Measurements from ENCODE around the gene ADAP1. TPM values are rescaled to one million over a fixed set of nuclear protein-coding genes. Genes with fewer than 3 reads are reported as not detected.
"Not testable (repeated sequence)": the region's sequence is repeated elsewhere in the genome, so short reads cannot be mapped to it uniquely, and the experiment has no call there.

Gene ADAP1
- total RNA-seq, 1 donor from 2014 or later: 10.2 TPM

DNA sequence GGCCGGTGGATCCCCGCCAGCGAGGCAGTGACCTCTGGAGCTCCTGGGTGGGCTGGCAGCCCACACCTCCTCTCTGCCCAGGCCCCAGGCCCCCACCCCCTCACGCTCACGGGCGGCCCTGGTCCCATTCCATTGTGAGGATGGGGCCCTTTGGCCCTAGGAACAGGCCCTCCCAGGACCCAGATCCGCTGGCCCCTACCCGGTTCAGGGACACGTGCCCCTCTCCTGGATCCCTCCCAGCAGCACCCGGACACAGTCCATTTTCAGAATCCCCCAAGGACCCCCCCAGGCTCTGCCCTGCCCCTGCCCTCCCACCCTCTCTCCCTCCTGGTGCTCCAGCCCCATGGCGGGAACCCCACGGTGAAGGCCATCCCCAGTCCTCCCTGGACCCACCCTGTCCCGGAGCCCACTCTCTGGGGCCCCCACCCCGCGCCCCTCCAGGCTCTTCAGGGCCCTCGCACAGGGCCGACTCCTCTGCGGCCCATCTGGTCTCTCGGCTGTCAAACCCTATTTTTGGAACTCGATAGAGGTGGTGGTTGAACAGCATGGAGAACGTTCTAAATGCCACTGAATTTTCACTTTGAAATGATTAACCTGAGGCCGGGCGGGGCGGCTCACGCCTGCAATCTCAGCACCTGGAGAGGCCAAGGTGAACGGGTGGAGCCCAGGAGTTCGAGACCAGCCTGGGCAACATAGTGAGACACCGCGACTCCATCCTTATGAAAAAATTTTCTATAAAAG lies 8.1 kb downstream of the ADAP1 start:
- no peak for ATAC-seq
- peak; percentile 9 for DNase-seq
- intact Hi-C loops (cut with micrococcal nuclease): no loop called here

DNA sequence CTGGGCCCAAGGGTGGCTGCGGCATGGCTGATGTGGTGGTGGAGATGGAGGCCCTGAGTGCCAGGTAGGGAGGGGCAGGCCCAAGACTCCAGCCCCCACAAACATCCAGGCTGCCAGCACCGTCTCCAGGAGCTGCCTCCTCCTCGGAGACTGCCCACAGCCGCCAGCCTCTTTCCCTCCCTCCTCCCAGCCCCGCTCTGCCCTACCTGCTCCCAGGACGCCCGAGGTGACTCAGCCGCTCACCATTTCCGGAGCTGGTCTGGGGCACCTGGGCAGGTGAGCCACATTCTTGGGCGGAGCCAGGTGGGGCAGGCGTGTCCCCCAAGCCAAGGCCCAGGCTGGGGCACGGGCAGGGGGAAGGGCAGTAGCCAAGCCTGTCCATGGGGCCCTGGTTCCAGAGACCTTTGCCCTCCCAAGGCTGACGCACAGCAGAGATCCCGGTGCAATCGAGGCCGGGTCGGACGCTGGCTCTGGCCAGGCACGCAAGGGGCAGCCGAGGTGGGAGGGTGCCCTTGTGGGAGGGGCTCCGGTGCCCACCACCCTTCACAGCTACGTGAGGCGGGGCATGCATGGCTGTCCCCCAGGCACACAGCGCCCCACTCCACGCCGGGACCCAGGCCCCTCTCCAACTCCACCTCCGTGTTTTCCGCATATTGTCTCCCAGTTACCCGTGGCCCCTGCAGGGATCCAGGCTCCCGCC lies 8.8 kb downstream of the ADAP1 start:
- intact Hi-C loops (cut with micrococcal nuclease): no loop called here
- peak; percentile 30 for ATAC-seq
- peak; percentile 23 for DNase-seq

DNA sequence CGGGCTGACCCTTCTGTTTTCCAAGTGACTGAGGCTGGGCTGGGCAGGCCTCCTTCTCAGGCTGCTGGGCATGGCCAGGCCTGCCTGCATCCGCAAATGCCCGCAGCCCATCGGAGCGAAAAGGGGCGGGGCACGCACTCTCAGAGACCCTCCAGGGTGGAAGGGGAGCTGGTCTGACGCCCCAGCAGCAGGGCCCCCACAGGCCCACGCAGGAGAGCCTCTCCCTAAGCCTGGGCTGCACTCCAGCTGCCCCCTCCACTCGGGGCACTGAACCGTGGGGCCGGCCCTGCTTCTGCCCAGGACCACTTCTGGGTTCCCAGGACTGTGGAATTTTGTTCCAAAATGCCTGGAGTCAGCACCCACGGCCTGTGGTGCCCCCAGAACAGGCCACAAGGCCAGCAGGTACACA lies 9.3 kb downstream of the ADAP1 start:
- intact Hi-C loops (cut with micrococcal nuclease): no loop called here
- peak; percentile 20 for DNase-seq
- no peak for ATAC-seq

- DNase-seq: no peak
- intact Hi-C loops (cut with micrococcal nuclease): no loop called here
- no peak for ATAC-seq
Measured at GRCh38 chr7:944744-945143, 9.7 kb downstream of the ADAP1 start.

DNA sequence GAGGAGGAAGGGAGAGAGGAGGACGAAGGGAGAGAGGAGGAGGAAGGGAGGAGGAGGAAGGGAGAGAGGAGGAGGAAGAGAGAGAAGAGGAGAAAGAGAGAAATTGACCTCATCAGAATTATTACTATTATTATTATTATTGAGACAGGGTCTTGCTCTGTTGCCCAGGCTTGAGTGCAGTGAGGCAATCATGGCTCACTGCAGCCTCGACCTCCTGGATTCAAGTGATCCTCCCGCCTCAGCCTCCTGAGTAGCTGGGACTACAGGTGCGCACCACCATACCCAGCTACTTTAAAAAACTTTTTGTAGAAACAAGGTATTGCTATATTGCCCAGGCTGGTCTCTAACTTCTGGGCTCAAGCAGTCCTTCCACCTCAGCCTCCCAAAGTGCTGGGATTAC lies 10.7 kb downstream of the ADAP1 start:
- peak; percentile 4 for DNase-seq
- ATAC-seq; intact Hi-C loops (cut with micrococcal nuclease): not testable (repeated sequence)

DNA sequence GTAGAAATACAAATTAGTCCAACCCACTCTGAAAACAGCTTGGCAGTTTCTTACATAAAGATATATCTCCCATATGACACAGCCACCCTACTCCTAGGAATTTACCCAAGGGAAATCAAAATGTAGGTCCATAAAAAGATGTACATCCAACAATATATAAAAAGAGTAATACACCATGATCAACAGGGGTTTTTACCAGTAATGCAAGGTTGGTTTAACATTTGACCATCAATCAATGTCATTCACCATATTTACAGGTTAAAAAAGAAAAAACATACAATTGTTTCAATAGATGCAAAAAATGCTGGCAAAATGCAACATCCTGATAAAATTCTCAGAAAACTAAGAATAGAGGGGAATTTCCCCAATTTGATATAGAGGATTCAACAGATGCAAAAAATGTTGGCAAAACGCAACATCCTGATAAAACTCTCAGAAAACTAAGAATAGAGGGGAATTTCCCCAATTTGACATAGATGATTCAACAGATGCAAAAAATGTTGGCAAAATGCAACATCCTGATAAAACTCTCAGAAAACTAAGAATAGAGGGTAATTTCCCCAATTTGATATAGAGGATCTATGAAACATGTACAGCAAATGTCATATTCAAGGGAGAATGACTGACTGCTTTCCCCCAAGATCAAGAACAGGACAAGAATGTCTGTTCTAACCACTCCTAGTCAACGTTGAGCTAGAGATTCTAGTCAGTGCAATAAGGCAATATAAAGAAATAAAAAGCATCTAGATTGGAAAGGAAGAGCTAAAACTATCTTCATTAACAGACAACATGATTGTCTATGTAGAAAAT lies 13.7 kb downstream of the ADAP1 start:
- DNase-seq (no peak), ATAC-seq (no peak)
- intact Hi-C loops (cut with micrococcal nuclease): no loop called here

DNA sequence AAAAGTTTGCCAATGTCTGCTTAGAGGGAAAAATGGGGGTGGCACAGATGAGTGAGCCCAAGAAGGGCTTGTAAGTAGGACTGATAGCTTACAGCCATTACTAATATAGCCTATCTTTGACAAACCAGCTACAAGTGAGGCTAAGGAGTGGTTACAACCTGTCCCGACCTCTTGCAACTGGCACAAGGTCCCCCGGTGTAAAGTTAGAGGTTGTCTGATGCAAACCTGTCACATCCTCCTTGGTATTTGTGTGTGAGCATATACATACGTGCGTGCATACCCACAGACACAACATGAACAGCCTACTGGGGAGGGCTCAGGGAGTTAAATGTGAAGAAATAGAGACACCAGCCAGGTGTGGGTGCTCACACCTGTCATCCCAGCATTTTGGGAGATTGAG lies 14.6 kb downstream of the ADAP1 start:
- intact Hi-C loops (cut with micrococcal nuclease): no loop called here
- DNase-seq (no peak), ATAC-seq (no peak)

- ATAC-seq (no peak), DNase-seq (peak; percentile 7)
- intact Hi-C loops (cut with micrococcal nuclease): no loop called here
Measured at GRCh38 chr7:938546-939185, 15.8 kb downstream of the ADAP1 start.

GRCh38 chr7:937856-938484 lies 16.5 kb downstream of the ADAP1 start:
- intact Hi-C loops (cut with micrococcal nuclease): no loop called here
- DNase-seq (peak; percentile 2), ATAC-seq (no peak)

- DNase-seq (peak; percentile 14), ATAC-seq (no peak)
- intact Hi-C loops (cut with micrococcal nuclease): no loop called here
Measured at GRCh38 chr7:936386-937054, 18.0 kb downstream of the ADAP1 start.

DNA sequence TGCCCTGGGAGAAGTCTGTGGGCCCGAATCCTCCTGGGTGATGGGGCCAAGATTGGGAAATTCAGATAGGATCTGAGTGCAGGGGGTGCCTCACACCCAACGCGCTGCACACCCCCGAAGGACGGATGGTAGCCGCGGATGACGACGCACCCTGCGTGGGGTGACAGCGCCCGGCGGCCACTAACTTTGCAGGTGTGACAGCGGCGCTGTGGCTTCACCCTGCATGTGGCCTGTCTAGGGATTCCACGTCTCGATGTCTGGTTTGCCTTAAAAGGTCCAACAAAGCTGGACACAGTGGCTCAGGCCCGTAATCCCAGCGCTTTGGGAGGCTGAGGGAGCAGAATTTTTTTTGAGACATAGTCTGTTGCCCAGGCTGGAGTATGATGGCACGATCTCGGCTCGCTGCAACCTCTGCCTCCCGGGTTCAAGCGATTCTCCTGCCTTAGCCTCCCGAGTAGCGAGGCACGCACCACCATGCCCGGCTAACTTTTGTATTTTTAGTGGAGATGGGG lies 18.6 kb downstream of the ADAP1 start:
- ATAC-seq (no peak), DNase-seq (peak; percentile 22)
- intact Hi-C loops (cut with micrococcal nuclease): no loop called here

DNA sequence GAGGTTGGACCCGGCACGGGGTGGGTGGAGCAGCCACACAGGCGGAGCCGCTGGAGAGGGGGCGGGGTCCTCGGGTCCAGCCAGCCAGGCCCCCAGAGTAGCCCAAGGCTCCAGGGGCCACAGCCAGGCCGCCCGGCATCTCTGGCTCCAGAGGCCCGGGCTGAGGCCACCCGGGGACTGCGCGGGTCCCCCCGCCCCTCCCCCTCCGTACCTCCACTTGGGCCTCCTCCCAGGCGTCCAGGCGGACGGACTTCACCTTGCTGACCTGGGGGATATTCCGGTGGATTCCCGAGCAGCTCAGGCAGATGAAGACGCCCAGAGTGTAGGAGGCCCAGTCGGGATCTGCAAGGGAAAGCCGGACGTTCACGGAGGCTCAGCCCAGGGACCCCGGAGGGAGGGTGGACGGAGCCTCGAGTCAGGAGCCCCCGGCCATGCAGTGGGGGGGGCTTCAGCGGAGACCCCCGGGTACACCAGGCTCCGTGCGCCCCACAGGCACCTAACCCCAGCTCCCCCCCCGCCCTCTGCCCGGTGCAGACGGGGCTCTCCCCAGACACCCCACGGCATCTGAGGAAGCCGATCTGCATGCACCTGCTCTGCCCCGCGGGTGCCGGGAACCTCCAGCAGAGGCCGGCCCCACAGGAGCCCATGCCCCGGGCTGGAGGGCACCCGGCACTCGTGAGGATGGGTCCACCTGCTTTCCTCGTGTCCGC lies 19.2 kb downstream of the ADAP1 start:
- DNase-seq: peak; percentile 16
- no peak for ATAC-seq
- intact Hi-C loops (cut with micrococcal nuclease): no loop called here

- intact Hi-C loops (cut with micrococcal nuclease): no loop called here
- DNase-seq (peak; percentile 19), ATAC-seq (no peak)
Measured at GRCh38 chr7:934469-935163, 19.9 kb downstream of the ADAP1 start.

DNA sequence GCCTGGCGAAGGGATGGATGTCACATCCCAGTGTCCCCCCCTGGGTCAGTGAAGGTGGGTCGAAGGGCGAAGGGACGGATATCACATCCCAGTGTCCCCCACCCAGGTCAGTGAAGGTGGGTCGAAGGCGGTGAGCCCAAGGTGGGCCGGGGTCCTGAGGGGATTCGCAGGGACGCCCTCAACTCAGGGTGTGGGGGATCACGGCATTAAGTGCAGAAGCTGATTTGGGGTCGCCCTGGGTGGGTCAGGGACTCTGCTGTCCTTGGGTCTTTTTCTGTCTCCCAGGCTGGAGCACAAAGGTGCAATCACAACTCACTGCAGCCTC lies 21.9 kb downstream of the ADAP1 start:
- intact Hi-C loops (cut with micrococcal nuclease): no loop called here
- ATAC-seq (no peak), DNase-seq (peak; percentile 4)

DNA sequence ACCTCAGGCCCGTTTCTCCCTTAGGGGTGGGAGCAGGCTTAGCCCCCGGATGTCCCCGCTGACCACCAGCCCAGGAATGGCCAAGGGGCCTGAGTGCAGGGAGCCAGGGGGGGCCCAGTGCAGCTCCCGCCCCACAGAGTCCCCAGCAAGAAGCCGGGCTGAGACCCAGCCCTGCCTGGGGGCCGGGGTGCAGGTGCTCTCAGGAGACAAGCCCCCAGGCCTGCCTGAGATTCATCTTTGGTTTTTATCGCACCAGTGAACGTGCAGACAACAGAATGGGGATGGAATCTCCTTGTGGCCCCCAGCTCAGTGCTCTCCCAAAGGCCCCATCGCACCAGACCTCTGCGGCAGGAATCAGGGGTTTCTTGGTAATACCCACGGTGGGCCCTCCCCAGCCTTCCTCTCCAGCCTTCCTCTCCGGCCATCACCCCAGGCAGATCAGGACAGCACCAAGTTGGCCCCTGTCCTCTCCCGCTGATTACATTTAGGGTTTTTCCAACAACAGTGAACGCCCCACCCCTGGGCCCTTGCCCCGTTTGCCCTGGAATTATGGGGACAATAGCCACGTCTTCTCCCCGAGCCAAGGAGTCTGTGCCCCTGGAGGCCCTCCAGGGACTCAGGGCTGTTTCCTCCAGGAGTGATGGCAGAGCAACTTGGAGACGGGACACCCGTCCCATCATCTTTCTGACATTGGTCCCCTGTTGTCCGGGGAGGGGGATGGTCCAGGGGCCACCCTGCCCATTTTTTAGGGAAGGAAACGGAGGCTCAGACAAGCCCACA lies 22.4 kb downstream of the ADAP1 start:
- intact Hi-C loops (cut with micrococcal nuclease): no loop called here
- DNase-seq (peak; percentile 11), ATAC-seq (no peak)

- intact Hi-C loops (cut with micrococcal nuclease): no loop called here
- no peak for ATAC-seq
- peak; percentile 26 for DNase-seq
Measured at GRCh38 chr7:930975-931758, 23.3 kb downstream of the ADAP1 start.
